Mesendoderm (in vitro differentiated cells): ENCODE measurements around the gene HSD11B2.

Experiments
- DNase-seq: peaks from one replicate; pipeline ENCODE4 v3.0.0; 2013
- H2AK5ac ChIP-seq: 2 replicates; pipeline ENCODE4 v1.6.1; 2013; ENCODE audit warnings: low read length, inconsistent platforms
- H2BK120ac ChIP-seq: 2 replicates; pipeline ENCODE4 v1.6.1; 2013; ENCODE audit warnings: low read depth, mild to moderate bottlenecking, low read length, moderate library complexity, mixed read lengths
- H2BK15ac ChIP-seq: replicated peaks from 2 replicates; pipeline ENCODE4 v1.6.1; 2013; ENCODE audit warnings: low read depth, mild to moderate bottlenecking, moderate library complexity
- H2BK5ac ChIP-seq: 2 replicates; pipeline ENCODE4 v1.6.1; 2013; ENCODE audit warnings: low read length, inconsistent platforms
- H3K18ac ChIP-seq: 2 replicates; pipeline ENCODE4 v1.6.1; 2013; ENCODE audit warnings: mild to moderate bottlenecking, low read length, mixed read lengths
- H3K23ac ChIP-seq: one replicate; pipeline ENCODE4 v1.6.1; 2013; ENCODE audit warnings: low read length
- H3K27ac ChIP-seq: 2 replicates; pipeline ENCODE4 v1.5.1; 2013; ENCODE audit warnings: low read depth, mild to moderate bottlenecking, inconsistent platforms, low read length, moderate library complexity
- H3K27me3 ChIP-seq: 2 replicates; pipeline ENCODE4 v1.6.1; 2013; ENCODE audit warnings: low read length, control low read depth, mild to moderate bottlenecking, inconsistent platforms; ENCODE audit not compliant: insufficient read depth, poor library complexity
- H3K36me3 ChIP-seq: 2 replicates; pipeline ENCODE4 v1.6.1; 2013; ENCODE audit warnings: low read length, inconsistent platforms; ENCODE audit not compliant: control insufficient read depth, insufficient read depth
- H3K4ac ChIP-seq: one replicate; pipeline ENCODE4 v1.6.1; 2013; ENCODE audit warnings: low read depth, mild to moderate bottlenecking, low read length, moderate library complexity
- H3K4me1 ChIP-seq: 2 replicates; pipeline ENCODE4 v1.6.1; 2013; ENCODE audit warnings: low read depth, low read length, inconsistent platforms; ENCODE audit not compliant: control insufficient read depth
- H3K4me2 ChIP-seq: 2 replicates; pipeline ENCODE4 v1.6.1; 2013; ENCODE audit warnings: low read length
- H3K4me3 ChIP-seq: 2 replicates; pipeline ENCODE4 v1.5.1; 2013; ENCODE audit warnings: mild to moderate bottlenecking, low read length
- H3K56ac ChIP-seq: one replicate; pipeline ENCODE4 v1.6.1; 2013; ENCODE audit warnings: low read length
- H3K79me1 ChIP-seq: 2 replicates; pipeline ENCODE4 v1.6.1; 2013; ENCODE audit warnings: low read length, inconsistent platforms
- H3K79me2 ChIP-seq: 2 replicates; pipeline ENCODE4 v1.6.1; 2013; ENCODE audit warnings: mild to moderate bottlenecking, low read length; ENCODE audit not compliant: control insufficient read depth, insufficient read depth
- H3K9ac ChIP-seq: 2 replicates; pipeline ENCODE4 v1.6.1; 2013; ENCODE audit warnings: low read length, inconsistent platforms
- H4K5ac ChIP-seq: one replicate; pipeline ENCODE4 v1.6.1; 2013; ENCODE audit warnings: low read length
- H4K8ac ChIP-seq: one replicate; pipeline ENCODE4 v1.6.1; 2013; ENCODE audit warnings: low read depth, mild to moderate bottlenecking, control low read depth, low read length, moderate library complexity
- WGBS: extraction: QIAGEN DNeasy Blood & Tissue Kit; methylation state at CpG from one replicate; pipeline ENCODE4 v1.1.7; 2013; ENCODE audit warnings: low lambda C conversion rate, missing lambda C conversion rate; ENCODE audit not compliant: insufficient coverage; ENCODE audit errors: extremely low coverage; 5-methylcytosine and 5-hydroxymethylcytosine counted together

The HSD11B2 gene

DNA sequence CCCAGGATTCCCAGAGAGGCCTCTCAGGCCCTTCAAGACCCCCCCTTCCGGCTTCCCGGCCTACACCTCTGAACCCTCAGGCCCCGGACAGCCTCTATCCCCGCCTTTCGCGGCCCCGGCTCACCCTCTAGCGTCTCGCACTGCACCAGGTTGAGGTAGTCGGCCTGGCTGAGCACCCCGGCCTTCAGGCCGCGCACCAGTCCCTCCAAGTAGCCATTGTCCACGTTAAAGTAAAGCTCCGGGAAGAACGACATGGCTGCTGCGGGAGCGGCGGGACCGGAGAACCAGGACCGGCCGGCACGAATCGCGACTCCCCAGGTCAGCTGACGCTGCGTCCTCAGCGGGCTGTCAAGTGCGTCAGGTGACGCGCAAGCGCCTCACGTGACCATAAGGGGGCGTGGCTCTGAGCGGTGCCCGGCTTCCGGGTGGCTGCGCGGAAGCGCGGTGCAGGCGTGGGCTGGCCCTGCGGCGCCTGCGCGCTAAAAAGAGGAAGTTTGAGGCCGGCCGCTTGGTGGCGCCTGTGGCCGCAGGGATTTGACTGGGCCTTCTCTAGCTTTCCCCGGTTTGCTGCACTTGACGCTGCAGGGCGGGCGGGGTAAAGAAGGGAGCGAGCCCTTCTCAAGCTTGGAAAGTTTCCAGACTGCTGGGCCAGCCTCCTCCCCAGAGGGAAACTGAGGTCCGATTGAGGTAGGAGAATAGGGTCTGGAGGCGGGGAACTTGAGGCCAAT is 50.1 kb downstream of the HSD11B2 start, which contains the start of gene ATP6V0D1:
ATP6V0D1 (minus strand) TSS at position 325 of the 728 bp plus-strand sequence; CDS start at position 254, 71 bp downstream.
- WGBS, result no CpG with 5 or more reads among the region's 57 CpGs
- H2BK120ac ChIP-seq, result no peak within 1 kb of the TSS
- DNase-seq, result peak; percentile 98

DNA sequence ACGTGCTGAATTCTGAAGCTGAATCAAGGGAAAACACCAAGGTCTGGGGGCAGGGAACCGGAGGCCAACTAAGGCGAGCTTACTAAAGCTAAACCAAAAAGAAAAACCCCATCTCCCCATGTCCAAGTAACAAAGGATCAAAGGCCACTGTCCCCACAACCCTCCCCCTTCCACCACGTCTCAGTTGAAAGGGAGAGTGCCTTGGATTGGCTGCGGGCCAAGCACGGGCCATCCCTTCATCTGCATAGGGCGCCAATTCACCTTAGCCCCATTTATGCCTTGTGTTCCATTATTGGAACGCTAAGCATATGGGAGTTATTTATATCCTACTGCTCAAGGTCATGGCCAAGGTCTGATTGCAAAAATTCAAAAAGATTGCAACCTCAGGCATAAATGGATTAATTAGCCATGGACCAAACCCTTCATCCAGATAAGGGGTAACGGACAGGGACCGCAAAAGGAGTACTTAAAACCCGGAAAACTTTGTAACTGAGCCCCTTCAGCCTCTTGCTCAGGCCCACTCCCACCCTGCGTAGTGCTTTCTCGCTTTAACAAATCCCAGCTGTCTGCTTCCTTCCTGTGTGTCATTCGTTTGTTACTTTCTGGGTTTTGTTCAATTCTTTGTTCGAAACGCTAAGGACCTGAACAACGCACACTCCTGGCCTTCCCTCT is 50.8 kb downstream of the HSD11B2 start:
- H3K4me2 ChIP-seq, result peak overlapping the region; percentile 56
- no peak for DNase-seq
- H3K23ac ChIP-seq, result no peak overlapping the region
- H4K5ac ChIP-seq, result no peak overlapping the region
- no peak overlapping the region for H4K8ac ChIP-seq
- H2BK120ac ChIP-seq, result no peak overlapping the region
- H3K27ac ChIP-seq, result no peak overlapping the region
- peak overlapping the region; percentile 80 for H3K9ac ChIP-seq
- no peak overlapping the region for H2BK15ac ChIP-seq
- peaks cover 4% of the 10 kb centered on the region for H3K79me2 ChIP-seq
- H3K4me3 ChIP-seq, result peak overlapping the region; percentile 34
- H3K27me3 ChIP-seq, result no peaks in the 10 kb centered on the region
- no peak overlapping the region for H2BK5ac ChIP-seq
- peaks cover 5% of the 10 kb centered on the region for H3K79me1 ChIP-seq
- no peak overlapping the region for H3K4ac ChIP-seq
- peak overlapping the region; percentile 89 for H3K56ac ChIP-seq
- H2AK5ac ChIP-seq, result no peak overlapping the region
- no peaks in the 10 kb centered on the region for H3K4me1 ChIP-seq
- WGBS, result no CpG with 5 or more reads among the region's 17 CpGs
- no peaks in the 10 kb centered on the region for H3K36me3 ChIP-seq
- no peak overlapping the region for H3K18ac ChIP-seq

More for the DNA sequence above, 50.1 kb downstream of the HSD11B2 start, which contains the start of gene ATP6V0D1:
- Histone ChIP-seq H2BK5ac (no peak within 1 kb of the TSS), H3K4me1 (no peaks in the 10 kb centered on the region), H3K18ac (no peak within 1 kb of the TSS), H3K27ac (no peak within 1 kb of the TSS), H4K8ac (no peak within 1 kb of the TSS), H2AK5ac (no peak within 1 kb of the TSS), H3K4me3 (peak within 1 kb of the TSS; percentile 73), H3K27me3 (no peaks in the 10 kb centered on the region), H3K36me3 (no peaks in the 10 kb centered on the region), H2BK15ac (no peak within 1 kb of the TSS), H3K56ac (peak within 1 kb of the TSS; percentile 89), H3K79me2 (peaks cover 4% of the 10 kb centered on the region), H3K4ac (no peak within 1 kb of the TSS), H3K9ac (peak within 1 kb of the TSS; percentile 80), H3K23ac (no peak within 1 kb of the TSS), H3K79me1 (peaks cover 5% of the 10 kb centered on the region), H4K5ac (no peak within 1 kb of the TSS), H3K4me2 (peak within 1 kb of the TSS; percentile 98)

GRCh38 chr16:67482233-67482924 is 51.5 kb downstream of the HSD11B2 start:
- H4K8ac ChIP-seq, result no peak overlapping the region
- H3K4me3 ChIP-seq, result no peak overlapping the region
- WGBS, result no CpG with 5 or more reads among the region's 25 CpGs
- no peaks in the 10 kb centered on the region for H3K27me3 ChIP-seq
- no peak overlapping the region for H3K4ac ChIP-seq
- no peak overlapping the region for H3K27ac ChIP-seq
- H2BK15ac ChIP-seq, result no peak overlapping the region
- peaks cover 5% of the 10 kb centered on the region for H3K79me1 ChIP-seq
- no peaks in the 10 kb centered on the region for H3K36me3 ChIP-seq
- H3K23ac ChIP-seq, result no peak overlapping the region
- H3K18ac ChIP-seq, result no peak overlapping the region
- H3K56ac ChIP-seq, result no peak overlapping the region
- no peak overlapping the region for H3K4me2 ChIP-seq
- no peaks in the 10 kb centered on the region for H3K4me1 ChIP-seq
- H3K9ac ChIP-seq, result no peak overlapping the region
- no peak for DNase-seq
- H3K79me2 ChIP-seq, result peaks cover 4% of the 10 kb centered on the region
- H4K5ac ChIP-seq, result no peak overlapping the region
- H2AK5ac ChIP-seq, result no peak overlapping the region
- H2BK5ac ChIP-seq, result no peak overlapping the region
- H2BK120ac ChIP-seq, result no peak overlapping the region

- no peaks in the 10 kb centered on the region for H3K36me3 ChIP-seq
- peaks cover 5% of the 10 kb centered on the region for H3K79me1 ChIP-seq
- H3K56ac ChIP-seq, result no peak within 1 kb of the TSS
- H3K23ac ChIP-seq, result no peak within 1 kb of the TSS
- no peak within 1 kb of the TSS for H3K4ac ChIP-seq
- no peak within 1 kb of the TSS for H4K8ac ChIP-seq
- H2BK120ac ChIP-seq, result no peak within 1 kb of the TSS
- DNase-seq, result no peak
- H3K4me2 ChIP-seq, result no peak within 1 kb of the TSS
- H3K4me3 ChIP-seq, result no peak within 1 kb of the TSS
- H2AK5ac ChIP-seq, result no peak within 1 kb of the TSS
- H3K27ac ChIP-seq, result no peak within 1 kb of the TSS
- no peaks in the 10 kb centered on the region for H3K27me3 ChIP-seq
- no peak within 1 kb of the TSS for H3K18ac ChIP-seq
- no peak within 1 kb of the TSS for H2BK15ac ChIP-seq
- H2BK5ac ChIP-seq, result no peak within 1 kb of the TSS
- no peak within 1 kb of the TSS for H4K5ac ChIP-seq
- H3K79me2 ChIP-seq, result peaks cover 4% of the 10 kb centered on the region
- no peaks in the 10 kb centered on the region for H3K4me1 ChIP-seq
- H3K9ac ChIP-seq, result no peak within 1 kb of the TSS
- WGBS, result no CpG with 5 or more reads among the region's 6 CpGs
Measured at GRCh38 chr16:67483150-67483549, 52.2 kb downstream of the HSD11B2 start, which contains the start of gene AGRP. TSS of gene AGRP (minus strand) at chr16:67483547. CDS start at chr16:67483398, 149 bp downstream.

DNA sequence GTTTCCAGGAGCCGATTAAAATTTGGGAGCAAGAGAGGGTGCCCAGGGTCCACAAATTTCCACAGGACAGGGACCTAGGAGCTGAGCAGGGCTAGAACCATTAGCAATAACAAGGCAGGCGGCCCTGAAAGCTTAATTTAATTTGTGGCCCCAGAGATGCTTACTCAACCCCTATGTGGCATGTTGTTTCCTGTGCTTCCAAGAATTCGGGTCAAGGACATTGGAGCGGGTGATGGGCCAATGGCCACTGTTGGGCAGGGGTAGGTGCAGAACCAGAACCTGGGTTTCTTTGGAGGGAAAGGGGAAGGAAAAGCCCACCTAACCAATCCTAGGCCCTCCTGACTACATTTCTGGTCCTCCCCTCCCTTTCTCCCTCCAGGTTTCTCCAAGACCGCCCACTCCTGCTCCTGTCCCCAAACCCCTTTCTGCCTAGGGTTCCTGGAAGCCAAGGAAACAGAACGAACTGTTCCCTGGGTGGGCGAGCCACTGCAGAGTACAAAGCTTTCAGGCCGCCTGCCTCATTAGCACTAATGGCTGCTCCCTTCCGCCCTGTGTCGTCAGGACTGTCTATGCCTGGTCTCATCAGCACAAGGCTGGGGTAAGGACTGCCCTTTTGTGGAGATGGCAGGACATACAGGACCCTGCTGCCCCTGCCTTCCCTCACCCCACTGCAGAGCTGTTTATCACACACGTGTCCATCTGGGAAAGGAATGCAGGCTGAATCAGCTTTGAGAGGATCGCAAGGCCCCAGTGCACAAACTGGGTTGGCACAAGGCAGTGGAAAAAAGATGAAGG is 53.0 kb downstream of the HSD11B2 start:
- Histone ChIP-seq H2BK120ac (no peak overlapping the region), H4K5ac (no peak overlapping the region), H3K4me2 (no peak overlapping the region), H3K23ac (no peak overlapping the region), H4K8ac (no peak overlapping the region), H3K27me3 (no peaks in the 10 kb centered on the region), H3K79me1 (peaks cover 2% of the 10 kb centered on the region), H3K56ac (no peak overlapping the region), H3K27ac (no peak overlapping the region), H3K18ac (no peak overlapping the region), H3K9ac (no peak overlapping the region), H3K4me3 (no peak overlapping the region), H2BK15ac (no peak overlapping the region), H3K36me3 (no peaks in the 10 kb centered on the region), H3K4ac (no peak overlapping the region), H2BK5ac (no peak overlapping the region), H3K79me2 (peaks cover 2% of the 10 kb centered on the region), H3K4me1 (no peaks in the 10 kb centered on the region), H2AK5ac (no peak overlapping the region)
- no peak for DNase-seq
- no CpG with 5 or more reads among the region's 12 CpGs for WGBS
